GM18870 (cell line): ENCODE measurements around the gene NUDT10.
"Not testable (repeated sequence)": the region's sequence is repeated elsewhere in the genome, so short reads cannot be mapped to it uniquely, and the experiment has no call there.

Source experiments
- ATAC-seq: cut with Tn5 transposase; IDR thresholded peaks from one replicate; pipeline ENCODE4 v1.9.1; 2021; ENCODE audit warnings: moderate library complexity; ENCODE audit not compliant: unreplicated experiment

Gene NUDT10

DNA sequence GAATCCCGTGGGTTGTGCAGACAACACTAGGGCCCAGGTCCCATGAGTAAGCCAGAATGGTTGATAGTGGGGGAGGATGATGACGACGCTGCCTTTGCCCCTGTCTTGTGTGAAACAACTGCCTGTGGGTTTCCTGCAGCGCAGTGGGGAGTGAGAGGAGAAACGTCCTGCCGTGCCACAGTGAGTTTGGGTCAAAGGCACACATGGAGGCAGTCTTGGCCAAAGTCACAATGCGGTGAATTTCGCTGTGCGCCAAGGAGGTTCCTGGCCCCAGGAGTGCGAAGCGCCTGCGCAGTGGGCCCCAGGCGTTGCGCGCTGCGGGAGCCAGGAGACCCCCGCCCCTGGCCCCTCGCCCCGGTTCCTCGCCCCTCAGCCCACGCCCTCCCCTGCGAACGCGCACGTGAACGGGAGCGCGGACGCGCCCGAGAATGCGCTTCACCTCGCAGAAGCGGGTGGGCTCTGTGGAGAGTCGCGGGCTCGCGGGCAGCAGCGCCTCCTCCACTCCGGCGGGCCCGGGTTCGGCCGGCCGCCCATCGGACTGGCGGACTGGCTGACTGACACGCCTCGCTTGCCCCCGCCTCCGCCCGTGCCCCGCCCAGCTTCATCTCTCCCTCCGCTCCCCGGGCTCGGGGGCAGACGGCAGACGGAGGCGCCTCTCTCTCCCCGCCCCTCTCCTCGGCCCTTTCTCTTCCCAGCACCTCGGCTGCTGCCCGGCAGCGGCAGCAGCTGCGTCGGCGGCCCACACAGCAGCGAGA lies at the start of gene NUDT10:
NUDT10 (plus strand) TSS at position 635 of the 755 bp plus-strand sequence. CDS start 144 bp downstream, outside the sequence.
- no peak for ATAC-seq

DNA sequence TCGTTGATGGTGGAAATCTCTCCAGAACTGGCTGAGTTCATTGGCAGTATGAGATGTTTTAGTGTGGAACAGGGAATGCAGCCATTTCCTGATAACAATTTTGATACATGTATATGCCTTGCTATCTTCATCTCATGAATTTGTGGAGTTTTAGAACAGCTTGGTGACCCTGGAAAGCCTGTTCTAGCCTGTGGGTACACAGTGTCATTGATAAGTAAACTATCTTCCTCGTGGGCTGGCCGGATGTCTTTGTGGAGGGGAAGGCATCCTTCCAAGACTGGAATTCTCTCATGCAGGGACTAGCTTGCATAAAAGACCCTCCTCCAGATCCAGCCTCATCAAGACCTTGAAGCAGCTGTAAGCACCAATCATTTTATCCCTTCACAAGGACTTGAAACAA lies 40.2 kb upstream of the NUDT10 start:
- no peak for ATAC-seq

DNA sequence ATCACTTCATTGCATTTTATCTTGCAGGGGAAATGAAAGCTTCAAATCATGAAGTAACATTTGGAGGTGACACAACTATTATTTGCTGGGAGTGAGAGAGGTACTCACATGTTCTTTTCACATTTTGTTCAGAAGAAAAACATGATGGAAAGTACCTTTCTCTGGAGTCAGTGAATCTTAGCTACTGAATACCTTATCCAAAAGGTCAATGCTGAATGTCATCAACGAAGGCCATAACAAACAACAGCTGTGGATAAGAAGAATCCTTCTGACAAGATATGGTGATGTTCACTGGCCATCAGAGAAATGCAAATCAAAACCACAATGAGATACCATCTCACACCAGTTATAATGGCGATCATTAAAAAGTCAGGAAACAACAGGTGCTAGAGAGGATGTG lies 36.5 kb upstream of the NUDT10 start:
- ATAC-seq: no peak

DNA sequence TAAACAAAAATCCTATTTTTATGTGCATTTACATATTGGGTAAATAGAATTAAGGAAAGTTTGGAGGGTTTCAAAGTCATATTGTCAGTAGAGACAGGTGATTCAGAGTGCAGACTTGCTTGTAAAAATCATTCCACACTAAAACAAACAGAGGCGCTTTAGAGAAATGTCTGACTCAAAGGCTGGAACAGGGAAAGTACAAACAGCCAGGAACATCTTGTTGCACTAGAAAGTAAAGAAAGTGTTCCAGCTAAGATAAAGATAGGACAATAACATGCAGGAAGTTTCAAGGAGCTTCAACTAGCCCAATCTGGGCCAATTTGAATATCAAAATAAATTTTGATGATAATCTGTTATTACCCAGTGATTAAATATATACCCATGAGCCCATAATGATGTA lies 16.4 kb upstream of the NUDT10 start:
- no peak for ATAC-seq

DNA sequence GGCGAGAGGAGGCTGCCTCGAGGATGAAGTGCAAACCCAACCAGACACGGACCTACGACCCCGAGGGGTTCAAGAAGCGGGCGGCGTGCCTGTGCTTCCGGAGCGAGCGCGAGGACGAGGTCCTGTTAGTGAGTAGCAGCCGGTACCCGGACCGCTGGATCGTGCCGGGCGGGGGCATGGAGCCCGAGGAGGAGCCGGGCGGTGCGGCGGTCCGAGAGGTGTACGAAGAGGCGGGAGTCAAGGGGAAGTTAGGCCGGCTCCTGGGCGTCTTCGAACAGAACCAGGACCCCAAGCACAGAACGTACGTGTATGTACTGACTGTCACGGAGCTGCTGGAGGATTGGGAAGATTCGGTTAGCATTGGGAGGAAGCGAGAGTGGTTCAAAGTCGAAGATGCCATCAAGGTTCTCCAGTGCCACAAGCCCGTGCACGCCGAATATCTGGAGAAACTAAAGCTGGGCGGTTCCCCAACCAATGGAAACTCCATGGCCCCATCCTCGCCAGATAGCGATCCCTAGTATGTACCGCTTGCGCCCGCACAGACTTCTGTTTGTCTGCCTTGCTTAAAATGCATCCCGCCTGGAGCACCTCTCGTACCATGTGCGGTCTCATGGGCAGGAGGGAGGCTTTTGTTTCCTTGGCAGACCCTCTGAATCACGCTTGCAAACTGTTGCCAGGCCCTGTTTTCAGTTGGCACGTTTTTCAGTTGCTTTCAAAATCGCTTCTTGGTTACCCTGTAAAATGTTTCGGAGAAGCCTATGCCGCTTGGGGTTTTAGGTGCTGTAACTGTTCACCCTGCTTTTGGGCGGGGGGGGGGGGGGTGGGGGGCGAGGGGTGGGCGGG lies 542 bp downstream of the NUDT10 start:
- not testable (repeated sequence) for ATAC-seq

DNA sequence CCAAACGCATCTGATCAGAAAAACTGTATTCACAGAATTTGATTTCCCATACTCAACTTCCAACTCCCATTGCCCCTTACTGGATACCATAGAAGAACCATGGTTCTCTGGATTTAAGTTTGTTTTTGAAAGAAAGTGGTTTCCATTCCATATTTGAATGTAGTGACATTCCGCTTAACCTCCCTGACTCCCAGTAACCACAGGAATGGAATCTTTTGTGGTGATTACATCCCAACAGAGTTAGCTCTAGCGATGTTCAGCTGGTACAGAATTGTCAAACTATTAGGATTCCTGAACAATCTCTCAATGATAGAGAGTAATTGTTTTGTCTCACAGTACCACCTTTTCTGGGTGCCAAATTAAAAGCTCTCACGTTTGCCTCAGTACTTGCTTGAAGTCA lies 1.7 kb downstream of the NUDT10 start:
- no peak for ATAC-seq

DNA sequence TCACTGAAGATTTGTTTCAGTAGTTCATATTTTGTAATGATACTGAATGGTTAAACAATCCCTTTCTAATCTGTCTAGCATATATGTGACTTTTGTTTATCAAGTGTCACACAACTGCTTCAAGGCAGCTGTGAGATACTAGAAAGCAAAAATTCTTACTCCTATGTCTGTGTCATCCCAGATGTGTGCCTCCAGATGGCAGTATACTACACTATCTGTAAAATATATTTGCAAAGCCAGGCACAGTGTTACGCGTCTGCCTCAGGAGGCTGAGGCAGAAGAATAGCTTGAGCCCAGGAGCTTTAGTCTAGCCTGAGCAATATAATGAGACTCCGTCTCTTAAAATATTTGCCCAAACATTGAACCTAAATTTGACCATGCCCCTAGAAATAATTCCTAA lies 4.0 kb downstream of the NUDT10 start:
- ATAC-seq: no peak

DNA sequence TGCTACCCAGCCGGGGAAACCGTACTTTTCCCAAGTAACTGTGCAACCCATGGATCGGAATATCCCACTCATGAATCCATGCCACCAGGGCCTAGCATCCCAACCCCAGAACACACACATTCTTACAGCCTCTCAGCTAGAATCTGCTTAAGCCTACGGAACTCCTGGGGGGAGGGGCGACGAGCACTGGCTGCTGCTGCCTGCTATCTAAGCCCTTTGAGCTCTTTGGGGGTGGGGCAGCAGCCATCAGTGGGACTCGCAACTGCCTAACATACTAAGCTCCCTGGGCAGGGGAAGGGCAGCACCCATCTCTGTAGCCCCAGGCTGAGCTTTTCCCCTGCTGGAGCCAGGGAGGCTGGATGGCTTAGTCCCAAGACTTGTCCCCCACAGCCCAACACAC lies 28.6 kb downstream of the NUDT10 start:
- no peak for ATAC-seq

DNA sequence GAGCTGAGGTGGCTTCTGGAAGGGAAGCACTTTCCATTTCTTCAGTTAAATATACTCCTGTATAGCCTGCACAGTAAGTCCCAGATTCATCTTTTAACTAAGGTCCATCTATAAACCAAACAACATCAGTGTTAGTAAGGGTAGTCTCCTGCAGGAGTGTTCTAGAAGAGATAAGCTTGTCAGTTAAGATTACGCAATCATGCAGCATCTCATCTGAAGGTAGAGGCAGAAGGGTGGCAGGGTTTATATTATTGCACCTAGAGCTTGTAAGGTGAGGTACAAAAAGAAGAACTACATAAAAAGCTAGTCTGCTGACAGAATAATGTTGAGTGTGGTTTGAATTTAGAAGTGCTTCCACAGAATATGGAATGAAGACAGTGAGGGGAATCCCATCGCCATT lies 44.0 kb downstream of the NUDT10 start:
- no peak for ATAC-seq
